Suprapubic skin (tissue), 4 donors: ENCODE data around the gene FXYD3.

Source experiments
- CTCF ChIP-seq, 2 donors: fragments of 200-600 bp in 1 of 2; fragments of 450-650 bp in 1 of 2; sonication (generic) in 1 of 2; IDR thresholded peaks; one replicate each; pipeline ENCODE4 v1.5.1; 2016 to 2019; ENCODE audit warnings: antibody characterized with exemption in 2 of 2, mild to moderate bottlenecking in 1 of 2, moderate library complexity in 1 of 2
- POLR2A ChIP-seq, 2 donors: fragments of 450-650 bp; IDR thresholded peaks; one replicate each; pipeline ENCODE4 v1.6.1; 2017; ENCODE audit warnings: antibody characterized with exemption in 2 of 2, mild to moderate bottlenecking in 2 of 2, moderate library complexity in 2 of 2
- POLR2AphosphoS5 ChIP-seq, 3 donors: sonication (generic); formaldehyde crosslinking; IDR thresholded peaks; one replicate each; pipeline ENCODE4 v1.6.1; 2017; ENCODE audit warnings: antibody characterized with exemption in 3 of 3

DNA sequence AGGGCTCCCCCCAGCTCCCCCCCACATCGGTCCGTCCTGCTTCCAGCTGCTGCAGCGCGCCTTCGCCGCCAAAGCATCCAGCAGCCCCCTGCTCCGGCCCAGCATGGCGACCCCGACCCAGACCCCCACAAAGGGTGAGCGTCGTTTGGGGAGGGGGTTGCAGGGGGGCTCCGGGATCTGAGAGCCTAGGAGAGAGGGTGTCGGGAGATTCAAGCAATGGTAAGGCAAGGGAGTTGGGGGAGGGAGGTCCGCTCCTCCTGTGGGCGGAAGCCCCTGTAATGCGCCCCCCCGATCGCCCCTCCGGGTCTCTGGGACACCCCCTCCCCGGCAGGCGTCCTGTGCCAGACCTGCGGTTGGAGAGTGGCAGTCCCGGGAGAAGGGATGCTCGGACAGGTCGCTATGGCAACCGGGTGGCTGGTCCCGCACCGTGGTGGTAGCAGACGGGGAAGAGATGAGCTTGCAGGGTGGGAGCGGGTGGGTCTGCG is 27.6 kb downstream of the FXYD3 start, which contains the start of gene FXYD7:
- TF ChIP-seq CTCF (IDR thresholded peaks at IDR 0.05) (no peak), POLR2AphosphoS5 (IDR thresholded peaks at IDR 0.05) (no peak), POLR2A (IDR thresholded peaks at IDR 0.05) (no peak)
